Left forelimb (tissue), 1 donor: Measurements from ENCODE around the gene PRRG4.
A peak's percentile ranks its signal among the peaks of the same experiment; 100 is the strongest.
"Not testable (repeated sequence)": the region's sequence is repeated elsewhere in the genome, so short reads cannot be mapped to it uniquely, and the experiment has no call there.

Experiments used
- DNase-seq: peaks from one replicate; pipeline ENCODE4 v3.0.0-alpha.2; 2018; ENCODE audit warnings: low spot score

Gene PRRG4

GRCh38 chr11:32885556-32885955, 55.8 kb downstream of the PRRG4 start:
- DNase-seq, result no peak

GRCh38 chr11:32886180-32886579, 56.5 kb downstream of the PRRG4 start:
- no peak for DNase-seq

- DNase-seq, result not testable (repeated sequence)
These were observed 58.1 kb downstream of the PRRG4 start for GRCh38 chr11:32887707-32888383.

GRCh38 chr11:32888384-32888710, 58.6 kb downstream of the PRRG4 start:
- DNase-seq, result not testable (repeated sequence)

- DNase-seq, result no peak
These were observed 59.1 kb downstream of the PRRG4 start for GRCh38 chr11:32888805-32889204.

GRCh38 chr11:32890843-32891656, 61.3 kb downstream of the PRRG4 start:
- DNase-seq, result no peak

- DNase-seq, result no peak
These were observed 62.1 kb downstream of the PRRG4 start for GRCh38 chr11:32891657-32892354.

GRCh38 chr11:32892355-32893092, 62.8 kb downstream of the PRRG4 start, which contains the start of gene QSER1:
QSER1 (plus strand) TSS chr11:32892811; CDS start chr11:32893126, 315 bp downstream.
- DNase-seq, result peak; percentile 91

- no peak for DNase-seq
These were observed 63.3 kb downstream of the PRRG4 start for GRCh38 chr11:32893093-32893342.

GRCh38 chr11:32893343-32894148, 63.8 kb downstream of the PRRG4 start:
- peak; percentile 76 for DNase-seq

- no peak for DNase-seq
These were observed 64.6 kb downstream of the PRRG4 start for GRCh38 chr11:32894149-32894827.

GRCh38 chr11:32894921-32895320, 65.2 kb downstream of the PRRG4 start:
- no peak for DNase-seq

- DNase-seq, result no peak
These were observed 65.7 kb downstream of the PRRG4 start for GRCh38 chr11:32895471-32895870.

GRCh38 chr11:32897103-32897502, 67.4 kb downstream of the PRRG4 start:
- no peak for DNase-seq

GRCh38 chr11:32899438-32899837, 69.7 kb downstream of the PRRG4 start:
- DNase-seq, result no peak

- DNase-seq, result no peak
These were observed 72.5 kb downstream of the PRRG4 start for GRCh38 chr11:32902089-32902665.

GRCh38 chr11:32905028-32905667, 75.4 kb downstream of the PRRG4 start:
- no peak for DNase-seq
